Bronchial epithelial cell (primary cell): ENCODE measurements around the gene SETDB2. TPM values are rescaled to one million over a fixed set of nuclear protein-coding genes. Genes with fewer than 3 reads are reported as not detected.

Experiments
- DNase-seq: peaks from one replicate; pipeline ENCODE4 v3.0.0-alpha.2; 2010; ENCODE audit warnings: low read depth
- FAIRE-seq: peaks from 2 replicates; lab custom pipeline; 2011; peaks lifted over from hg19 to GRCh38; lab: Jason Lieb, UNC
- H3K27me3 ChIP-seq: 2 replicates; pipeline ENCODE4 v1.5.1; 2011; ENCODE audit warnings: low read length; ENCODE audit not compliant: control insufficient read depth, insufficient read depth
- H3K36me3 ChIP-seq: 2 replicates; pipeline ENCODE4 v1.5.1; 2011; ENCODE audit warnings: low read length; ENCODE audit not compliant: control insufficient read depth, insufficient read depth
- H3K4me3 ChIP-seq: 2 replicates; pipeline ENCODE4 v1.5.1; 2011; ENCODE audit warnings: mild to moderate bottlenecking, low read depth, low read length, control low read depth
- CTCF ChIP-seq: IDR thresholded peaks from 2 replicates; pipeline ENCODE4 v1.5.1; 2011; ENCODE audit warnings: mild to moderate bottlenecking, moderate library complexity, low read length, control low read depth, inconsistent platforms; ENCODE audit not compliant: insufficient read depth, severe bottlenecking
- total RNA-seq: library from RNA; depleted of rRNA; stranded (reverse); fragments of >200 nt; gene quantifications from 2 replicates; pipeline ENCODE4 v1.2.1, GENCODE V29; 2014

SETDB2 gene
- total RNA-seq, 1 donor from 2014 or later, result 5.3 TPM

- Histone ChIP-seq H3K36me3 (peaks cover 2% of the 10 kb centered on the region), H3K4me3 (no peak overlapping the region), H3K27me3 (no peaks in the 10 kb centered on the region)
- DNase-seq, result no peak
- no peak for FAIRE-seq
- no peak for TF ChIP-seq CTCF
These were observed 20.0 kb downstream of the SETDB2 start for GRCh38 chr13:49464085-49464484.

- Histone ChIP-seq H3K27me3 (no peaks in the 10 kb centered on the region), H3K4me3 (no peak overlapping the region), H3K36me3 (peaks cover 2% of the 10 kb centered on the region)
- FAIRE-seq, result no peak
- no peak for DNase-seq
- no peak for TF ChIP-seq CTCF
These were observed 20.7 kb downstream of the SETDB2 start for GRCh38 chr13:49464621-49465325.

- Histone ChIP-seq H3K27me3 (no peaks in the 10 kb centered on the region), H3K36me3 (peaks cover 2% of the 10 kb centered on the region), H3K4me3 (no peak overlapping the region)
- TF ChIP-seq CTCF, result no peak
- DNase-seq (no peak), FAIRE-seq (no peak)
These were observed 22.3 kb downstream of the SETDB2 start for GRCh38 chr13:49466292-49466838.

GRCh38 chr13:49472186-49472585 lies 28.1 kb downstream of the SETDB2 start:
- H3K36me3 ChIP-seq, result peaks cover 1% of the 10 kb centered on the region
- no peak for TF ChIP-seq CTCF

GRCh38 chr13:49476529-49476928 lies 32.5 kb downstream of the SETDB2 start:
- peaks cover 1% of the 10 kb centered on the region for H3K36me3 ChIP-seq
- no peak overlapping the region for H3K4me3 ChIP-seq
- FAIRE-seq (no peak), DNase-seq (no peak)
- TF ChIP-seq CTCF, result no peak
- no peaks in the 10 kb centered on the region for H3K27me3 ChIP-seq

More at GRCh38 chr13:49472186-49472585, 28.1 kb downstream of the SETDB2 start:
- Histone ChIP-seq H3K27me3 (no peaks in the 10 kb centered on the region), H3K4me3 (no peak overlapping the region)
- FAIRE-seq, result no peak
- peak; percentile 42 for DNase-seq
